Measurements from ENCODE around the gene IGF2. TPM values are rescaled to one million over a fixed set of nuclear protein-coding genes. Genes with fewer than 3 reads are reported as not detected.

IGF2 gene
- total RNA-seq, 4 donors from 2014 or later, result 1.9 to 15.5 (median 9.5) TPM

DNA sequence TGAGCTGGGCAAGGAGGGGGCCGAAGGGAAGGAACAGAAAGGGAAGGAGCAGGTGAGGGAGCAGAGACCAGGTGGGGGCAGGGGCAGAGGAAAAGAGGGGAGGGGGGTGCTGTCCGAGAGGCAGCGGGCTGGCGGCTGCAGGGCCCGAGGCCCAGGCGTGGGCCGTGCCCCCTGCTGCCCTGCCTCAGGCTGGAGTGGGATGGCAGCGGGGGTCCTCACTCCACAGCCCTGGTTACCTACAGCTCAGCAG lies 2.3 kb downstream of the IGF2 start:
- peak overlapping the region in 1 of 4 donors; percentile 12 for H3K4me3 ChIP-seq
- H3K4me1 ChIP-seq, result peaks cover 0 to 29% (median 6%) of the 10 kb centered on the region in 4 donors
- DNase-seq, result no peak
- H3K27ac ChIP-seq, result no peak overlapping the region
- no peak for TF ChIP-seq POLR2A (IDR thresholded peaks at IDR 0.05)
- TF ChIP-seq, protein P1, sequence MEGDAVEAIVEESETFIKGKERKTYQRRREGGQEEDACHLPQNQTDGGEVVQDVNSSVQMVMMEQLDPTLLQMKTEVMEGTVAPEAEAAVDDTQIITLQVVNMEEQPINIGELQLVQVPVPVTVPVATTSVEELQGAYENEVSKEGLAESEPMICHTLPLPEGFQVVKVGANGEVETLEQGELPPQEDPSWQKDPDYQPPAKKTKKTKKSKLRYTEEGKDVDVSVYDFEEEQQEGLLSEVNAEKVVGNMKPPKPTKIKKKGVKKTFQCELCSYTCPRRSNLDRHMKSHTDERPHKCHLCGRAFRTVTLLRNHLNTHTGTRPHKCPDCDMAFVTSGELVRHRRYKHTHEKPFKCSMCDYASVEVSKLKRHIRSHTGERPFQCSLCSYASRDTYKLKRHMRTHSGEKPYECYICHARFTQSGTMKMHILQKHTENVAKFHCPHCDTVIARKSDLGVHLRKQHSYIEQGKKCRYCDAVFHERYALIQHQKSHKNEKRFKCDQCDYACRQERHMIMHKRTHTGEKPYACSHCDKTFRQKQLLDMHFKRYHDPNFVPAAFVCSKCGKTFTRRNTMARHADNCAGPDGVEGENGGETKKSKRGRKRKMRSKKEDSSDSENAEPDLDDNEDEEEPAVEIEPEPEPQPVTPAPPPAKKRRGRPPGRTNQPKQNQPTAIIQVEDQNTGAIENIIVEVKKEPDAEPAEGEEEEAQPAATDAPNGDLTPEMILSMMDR (IDR thresholded peaks at IDR 0.05), result no peak
- peaks cover 0 to 35% of the 10 kb centered on the region in 2 donors for H3K27me3 ChIP-seq
- H3K9me3 ChIP-seq, result no peaks in the 10 kb centered on the region
- H3K36me3 ChIP-seq, result no peaks in the 10 kb centered on the region

DNA sequence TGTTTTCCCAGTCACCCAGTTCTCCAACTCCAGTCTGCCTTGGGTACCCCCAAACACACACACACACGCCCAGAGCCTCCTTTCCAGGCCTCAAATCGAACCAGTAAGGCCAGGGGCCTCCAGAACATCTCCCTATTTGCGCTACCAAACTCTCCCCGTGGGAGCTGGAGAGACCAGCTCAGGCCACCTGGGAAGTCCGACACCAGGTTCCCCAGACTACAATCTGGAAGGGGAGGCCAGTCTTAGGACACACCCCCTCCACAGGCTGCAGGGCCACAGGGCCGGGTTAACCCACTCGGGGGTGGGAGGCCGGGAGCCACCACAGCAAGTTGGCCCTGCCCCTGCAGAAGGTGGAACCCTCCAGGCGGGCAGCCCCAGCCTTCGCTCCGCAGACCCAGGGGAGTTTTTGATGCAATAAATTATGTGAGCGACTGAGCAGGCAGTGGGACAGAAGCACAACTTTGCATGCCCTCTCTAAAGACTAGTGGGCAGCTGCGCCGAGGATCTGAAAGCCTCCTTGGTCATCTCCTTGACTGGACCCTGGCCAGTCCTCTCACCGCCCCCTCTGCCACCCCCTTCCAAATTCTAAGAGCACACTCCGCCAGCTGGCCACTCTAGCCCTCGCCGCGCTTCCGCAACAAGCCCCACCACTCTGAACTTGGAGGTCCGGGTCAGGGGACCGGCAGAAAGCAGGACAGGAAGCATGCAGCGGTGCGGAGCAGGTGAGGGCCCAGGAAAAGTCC lies 2.8 kb downstream of the IGF2 start:
- Histone ChIP-seq H3K9me3 (no peaks in the 10 kb centered on the region), H3K27ac (no peak overlapping the region), H3K27me3 (peaks cover 0 to 35% of the 10 kb centered on the region in 2 donors), H3K36me3 (no peaks in the 10 kb centered on the region), H3K4me3 (peak overlapping the region in 1 of 4 donors; percentile 12), H3K4me1 (peaks cover 0 to 29% (median 6%) of the 10 kb centered on the region in 4 donors)
- no peak for TF ChIP-seq POLR2A (IDR thresholded peaks at IDR 0.05)
- TF ChIP-seq, protein P1 (IDR thresholded peaks at IDR 0.05), result no peak
- no peak for DNase-seq

DNA sequence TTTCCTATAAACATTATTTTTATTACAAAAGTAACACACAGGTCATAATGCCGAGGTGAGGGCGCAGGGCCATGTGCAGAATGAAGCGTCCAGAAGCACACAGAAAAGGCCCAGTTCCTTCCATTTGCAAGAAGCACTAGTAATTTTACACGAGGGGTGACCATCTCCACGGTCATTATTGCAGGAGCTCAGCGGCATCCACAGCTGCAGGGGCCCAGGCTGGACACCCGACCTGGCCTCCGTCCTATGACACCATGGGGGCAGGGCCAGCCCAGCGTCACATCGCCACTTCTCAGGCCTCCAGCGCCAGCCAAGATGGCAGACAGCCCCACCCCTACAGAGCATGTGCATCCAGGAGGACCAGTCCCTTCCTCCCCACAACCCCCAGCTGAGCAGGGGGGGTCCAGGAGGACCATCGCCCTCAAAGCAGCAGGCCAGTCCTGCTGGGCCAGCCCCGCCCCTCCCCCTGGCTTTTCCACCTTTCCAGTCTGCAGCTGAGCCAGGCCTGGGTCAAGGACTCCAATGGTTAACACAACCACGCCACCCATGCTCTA lies 3.5 kb downstream of the IGF2 start:
- TF ChIP-seq, protein P1 (IDR thresholded peaks at IDR 0.05), result no peak
- no peak for TF ChIP-seq POLR2A (IDR thresholded peaks at IDR 0.05)
- H3K27me3 ChIP-seq, result peaks cover 0 to 31% of the 10 kb centered on the region in 2 donors
- no peak overlapping the region for H3K4me3 ChIP-seq
- H3K27ac ChIP-seq, result no peak overlapping the region
- H3K36me3 ChIP-seq, result no peaks in the 10 kb centered on the region
- H3K9me3 ChIP-seq, result no peaks in the 10 kb centered on the region
- no peak for DNase-seq
- peaks cover 0 to 28% (median 6%) of the 10 kb centered on the region in 4 donors for H3K4me1 ChIP-seq

DNA sequence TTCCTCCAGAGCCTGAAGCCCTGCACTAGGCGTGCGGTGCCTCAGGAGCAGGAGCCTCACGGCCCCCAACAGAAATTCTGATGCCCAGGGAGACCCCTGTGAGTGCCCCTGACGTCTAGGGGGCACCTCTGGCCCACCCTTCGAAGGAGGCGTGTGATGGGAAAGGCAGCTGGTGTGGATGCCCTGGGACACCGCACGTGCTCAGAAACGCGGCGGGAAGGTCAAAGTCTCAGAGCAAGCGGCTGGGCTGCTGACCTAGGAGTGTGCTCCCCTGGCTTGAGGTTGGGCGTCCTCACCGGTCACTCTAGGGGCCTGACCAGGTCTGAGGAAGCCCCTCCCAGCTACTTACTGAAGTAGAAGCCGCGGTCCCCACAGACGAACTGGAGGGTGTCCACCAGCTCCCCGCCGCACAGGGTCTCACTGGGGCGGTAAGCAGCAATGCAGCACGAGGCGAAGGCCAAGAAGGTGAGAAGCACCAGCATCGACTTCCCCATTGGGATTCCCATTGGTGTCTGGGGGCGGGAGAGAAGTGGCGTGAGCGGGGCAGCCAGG lies 4.1 kb downstream of the IGF2 start:
- TF ChIP-seq, protein P1 (IDR thresholded peaks at IDR 0.05), result no peak
- no peak for TF ChIP-seq POLR2A (IDR thresholded peaks at IDR 0.05)
- DNase-seq, result no peak
- no peaks in the 10 kb centered on the region for H3K9me3 ChIP-seq
- H3K27me3 ChIP-seq, result peaks cover 0 to 25% of the 10 kb centered on the region in 2 donors
- H3K36me3 ChIP-seq, result no peaks in the 10 kb centered on the region
- no peak overlapping the region for H3K27ac ChIP-seq
- peaks cover 0 to 22% (median 6%) of the 10 kb centered on the region in 4 donors for H3K4me1 ChIP-seq
- no peak overlapping the region for H3K4me3 ChIP-seq

DNA sequence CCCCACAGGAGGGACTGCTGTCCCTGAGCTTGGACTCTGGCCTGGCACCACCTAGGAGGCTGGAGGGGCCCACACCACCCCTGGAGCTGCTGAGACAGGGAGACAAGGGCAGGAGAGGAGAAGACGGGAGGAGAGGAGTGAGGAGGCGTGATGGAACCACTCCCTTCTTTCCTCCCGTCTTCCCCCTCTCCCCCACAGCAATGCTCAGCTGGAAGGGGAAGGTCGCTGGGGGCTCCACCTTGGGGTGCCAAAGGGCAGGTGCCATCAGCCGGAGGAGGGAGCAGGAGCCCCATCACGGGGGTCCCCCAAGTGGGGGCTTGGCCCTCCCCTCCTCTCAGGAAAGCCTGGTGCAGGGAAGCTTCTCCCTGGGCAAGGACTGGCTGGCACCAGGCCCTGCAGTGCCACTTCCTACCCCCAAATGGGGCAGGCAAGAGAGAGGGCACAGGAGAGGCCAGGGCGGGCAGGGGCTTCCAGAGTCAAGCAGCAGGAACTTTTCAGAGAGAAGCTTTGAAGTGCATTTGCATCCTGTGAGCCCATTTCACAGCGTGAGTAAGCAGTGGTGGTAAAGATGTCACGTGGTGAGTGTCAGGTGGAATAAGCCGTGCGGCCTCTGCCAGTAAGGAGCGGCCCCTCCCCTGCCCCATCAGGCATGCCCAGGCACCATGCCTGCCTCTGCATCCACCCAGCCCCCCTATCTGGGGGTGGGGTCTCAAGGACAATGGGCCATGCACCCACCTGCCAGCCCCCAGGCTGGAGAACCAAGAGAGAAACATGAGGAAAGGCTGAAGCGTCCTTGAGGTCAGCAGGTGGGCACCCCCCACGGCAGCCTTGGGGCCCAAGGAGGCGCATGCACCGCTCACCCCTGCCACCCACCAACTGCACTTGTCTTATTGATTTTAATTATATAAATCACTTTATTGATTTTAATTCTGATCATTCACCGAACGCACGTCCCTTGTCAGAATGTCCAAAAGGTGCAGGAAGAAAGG lies 4.9 kb downstream of the IGF2 start:
- DNase-seq, result no peak
- Histone ChIP-seq H3K4me3 (no peak overlapping the region), H3K9me3 (no peaks in the 10 kb centered on the region), H3K27me3 (peaks cover 0 to 18% of the 10 kb centered on the region in 2 donors), H3K4me1 (peaks cover 0 to 17% (median 6%) of the 10 kb centered on the region in 4 donors), H3K36me3 (no peaks in the 10 kb centered on the region), H3K27ac (no peak overlapping the region)
- TF ChIP-seq POLR2A (IDR thresholded peaks at IDR 0.05), result no peak
- TF ChIP-seq, protein P1 (IDR thresholded peaks at IDR 0.05), result no peak

Measured in Peyer's patch (tissue), 4 donors.